GM20431 (cell line): ENCODE measurements around the gene ZNF213.
"Not testable (repeated sequence)": the region's sequence is repeated elsewhere in the genome, so short reads cannot be mapped to it uniquely, and the experiment has no call there.

Experiments
- in situ Hi-C: fragments of 300-500 bp; cut with MseI, MboI; formaldehyde crosslinking; loops from one replicate; pipeline ENCODE4 v1.15.0; 2020; ENCODE audit warnings: low sequenced_read_pairs; ENCODE audit not compliant: unreplicated experiment

The ZNF213 gene

DNA sequence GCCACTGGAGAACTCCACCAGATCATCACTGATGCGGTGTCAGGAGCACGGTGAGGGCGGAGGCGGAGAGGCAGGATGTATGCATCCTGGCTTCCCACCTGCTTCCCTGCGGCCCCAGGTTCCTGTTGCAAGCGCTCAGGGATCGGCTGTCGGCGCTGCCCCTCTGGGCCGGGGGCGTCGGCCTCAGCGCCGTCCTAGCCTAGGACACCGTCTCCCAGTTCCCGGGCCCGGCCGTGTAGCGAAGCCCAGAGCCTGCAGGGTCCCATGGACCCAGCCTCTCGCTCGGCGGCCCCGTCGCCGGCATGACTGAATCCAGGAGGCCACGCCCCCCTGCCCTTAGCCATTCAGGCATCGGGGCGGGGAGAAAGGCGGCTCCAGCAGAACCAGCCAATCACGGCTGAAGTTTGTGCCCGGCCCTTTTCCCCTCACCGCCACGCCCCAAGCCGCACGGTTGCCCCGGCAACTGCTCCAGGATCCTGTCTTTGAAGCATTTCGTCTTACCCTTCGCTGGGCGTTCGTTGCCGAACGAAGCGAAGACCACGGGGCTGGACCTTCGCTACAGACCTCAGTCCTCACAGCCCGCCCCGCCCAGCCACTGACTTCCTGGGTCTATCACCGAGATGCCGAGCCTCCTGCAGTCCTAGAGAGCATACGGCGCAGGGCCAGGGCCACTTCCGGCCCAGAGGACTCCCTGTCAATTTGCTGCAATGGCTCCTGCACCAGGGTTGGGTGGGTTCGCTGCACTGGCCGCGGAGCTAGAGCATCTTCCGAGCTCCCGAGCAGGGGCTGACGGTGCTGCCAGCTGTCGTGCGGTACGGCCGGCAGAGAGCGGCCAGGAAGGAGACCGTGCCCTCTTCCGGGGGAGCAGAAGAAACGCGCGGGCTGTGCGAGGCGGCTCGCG lies 10.6 kb upstream of the ZNF213 start:
- in situ Hi-C loops, result no loop called here

DNA sequence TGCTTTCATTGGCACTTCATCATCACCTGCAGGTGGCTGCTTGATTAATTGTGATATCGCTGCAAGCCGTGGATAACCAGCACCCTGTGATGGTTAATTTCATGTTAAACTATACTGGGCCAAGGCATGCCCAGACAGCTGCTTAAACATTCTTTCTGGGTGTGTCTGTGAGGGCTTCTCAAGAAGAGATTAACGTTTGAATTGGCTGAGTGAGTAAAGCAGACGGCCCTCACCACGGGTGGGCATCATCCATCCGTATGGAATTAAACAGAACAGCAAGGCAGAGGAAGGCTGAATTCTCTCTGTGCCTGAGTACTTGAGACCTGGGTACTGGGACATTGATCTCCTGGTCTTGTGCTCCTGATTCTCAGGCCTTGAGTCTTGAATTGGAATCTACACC lies 7.1 kb upstream of the ZNF213 start:
- in situ Hi-C loops, result no loop called here

DNA sequence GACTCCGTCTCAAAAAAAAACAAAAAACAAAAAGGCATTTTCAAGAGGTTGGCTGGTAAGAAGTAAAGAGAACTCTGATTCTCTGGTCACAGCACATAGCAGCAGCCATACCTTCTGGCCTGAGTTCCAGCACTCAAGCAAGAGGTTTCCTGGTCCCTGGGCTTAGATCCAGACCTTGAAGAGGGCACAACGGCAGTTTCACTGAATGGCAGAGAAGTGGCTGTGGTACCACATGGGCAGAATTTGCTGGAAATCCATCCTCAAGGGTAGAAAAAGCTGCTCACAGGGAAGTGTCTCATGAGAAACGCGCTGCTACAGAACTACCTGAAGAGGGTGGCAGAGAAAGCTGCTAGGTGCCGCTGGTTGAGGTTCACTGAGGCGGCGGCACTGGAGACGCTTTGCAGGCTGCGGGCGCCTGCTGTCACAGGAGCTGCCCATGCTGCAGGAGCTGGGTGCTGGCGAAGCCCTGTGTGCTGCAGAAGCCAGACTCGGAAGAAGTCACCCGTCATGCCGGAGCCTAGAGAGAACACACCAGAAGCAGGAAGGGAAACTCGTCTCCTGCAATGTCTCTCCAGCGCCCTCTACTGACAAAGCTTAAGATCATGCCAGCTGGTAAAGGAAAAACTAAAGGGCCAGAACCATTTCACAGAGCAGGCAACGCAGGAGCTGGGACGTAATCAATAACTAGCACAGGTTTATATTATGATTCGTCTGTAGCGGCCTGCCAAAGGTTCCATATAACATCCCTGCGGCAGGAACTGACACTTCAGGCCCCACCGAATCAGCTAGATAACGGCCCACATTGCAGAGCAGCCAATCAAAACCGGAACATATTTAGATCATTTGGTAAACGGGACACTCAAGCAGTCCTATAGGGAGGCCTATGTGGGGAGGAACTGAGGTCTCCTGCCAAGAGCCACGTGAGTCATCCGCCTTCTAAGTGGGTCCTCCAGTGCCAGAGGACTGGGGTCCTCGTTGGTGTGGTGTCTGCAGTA lies 5.4 kb upstream of the ZNF213 start:
- in situ Hi-C loops, result no loop called here

DNA sequence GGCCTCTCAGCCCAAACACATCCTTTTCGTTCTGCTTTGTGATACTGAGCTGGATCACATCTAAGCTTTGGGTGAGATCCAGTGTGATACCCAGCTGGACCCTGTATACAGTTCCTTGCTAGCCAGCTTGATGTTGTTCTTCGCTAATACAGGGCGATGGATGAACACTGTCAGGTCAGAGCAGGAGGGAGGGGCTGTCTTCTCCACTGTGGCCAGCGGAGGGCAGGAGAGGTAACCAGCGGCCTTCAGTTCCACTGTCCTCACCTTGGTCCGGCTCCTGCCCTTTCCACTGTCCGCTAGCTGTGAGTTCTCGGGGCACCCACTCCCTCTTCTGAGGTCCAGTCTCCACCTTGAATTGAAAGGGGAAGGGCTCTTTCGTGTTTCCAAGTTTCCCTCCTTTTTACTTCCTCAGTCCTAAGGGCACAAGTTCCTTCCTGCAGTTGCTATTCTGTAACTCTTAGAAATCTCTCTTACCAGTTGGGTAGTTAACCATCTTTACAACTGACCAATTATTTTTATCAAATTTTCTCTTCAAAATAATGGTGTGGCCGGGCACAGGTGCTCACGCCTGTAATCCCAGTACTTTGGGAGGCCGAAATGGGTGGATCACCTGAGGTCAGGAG lies 3.0 kb upstream of the ZNF213 start:
- in situ Hi-C loops, result no loop called here

DNA sequence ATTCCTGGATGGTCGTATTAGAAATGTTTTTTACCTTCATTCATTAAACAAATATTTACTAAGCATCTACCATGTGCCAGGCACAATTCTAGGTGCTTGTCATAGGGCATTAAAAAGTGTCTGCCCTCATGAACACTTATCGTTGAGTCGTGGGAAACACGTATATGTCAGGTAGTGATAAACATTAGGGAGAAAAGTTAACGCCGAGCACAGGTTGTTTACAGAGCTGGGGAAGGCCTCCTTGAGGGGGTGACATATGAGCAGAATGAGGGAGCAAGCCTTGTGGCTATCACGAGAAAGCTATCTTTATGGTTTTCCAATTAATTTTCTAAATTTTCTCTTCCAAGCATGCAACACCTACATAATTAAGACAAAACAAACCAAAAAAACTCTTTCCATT lies 985 bp upstream of the ZNF213 start:
- in situ Hi-C loops, result no loop called here

DNA sequence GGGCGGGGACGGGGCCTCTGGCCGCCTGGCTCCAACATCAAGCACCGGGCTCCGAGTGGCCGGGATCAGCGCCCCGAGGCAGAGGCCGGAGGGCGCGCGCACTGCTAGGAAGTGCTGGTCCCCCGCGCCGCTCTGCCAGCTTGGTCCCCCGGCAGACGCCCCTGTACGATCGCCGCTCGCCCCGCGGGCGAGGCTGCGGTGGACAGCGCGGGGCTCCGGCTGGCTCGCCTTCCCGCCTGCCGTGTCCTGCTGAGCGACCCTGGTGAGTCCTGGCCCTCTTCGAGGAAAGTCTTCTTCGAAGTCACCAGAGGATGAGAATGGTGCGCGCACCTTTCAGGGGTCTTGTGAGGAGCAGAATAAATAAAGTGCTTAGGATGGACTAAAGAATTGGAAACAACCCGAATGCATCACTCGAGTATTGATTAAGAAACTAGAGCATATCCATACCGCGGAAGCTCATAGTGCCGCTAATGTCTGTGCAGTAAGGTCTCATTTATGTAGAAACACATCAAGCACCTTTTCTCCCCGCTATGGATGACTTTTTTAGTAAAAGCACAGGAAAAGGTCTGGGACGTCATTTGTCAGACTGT lies 392 bp downstream of the ZNF213 start:
- in situ Hi-C loops, result no loop called here

DNA sequence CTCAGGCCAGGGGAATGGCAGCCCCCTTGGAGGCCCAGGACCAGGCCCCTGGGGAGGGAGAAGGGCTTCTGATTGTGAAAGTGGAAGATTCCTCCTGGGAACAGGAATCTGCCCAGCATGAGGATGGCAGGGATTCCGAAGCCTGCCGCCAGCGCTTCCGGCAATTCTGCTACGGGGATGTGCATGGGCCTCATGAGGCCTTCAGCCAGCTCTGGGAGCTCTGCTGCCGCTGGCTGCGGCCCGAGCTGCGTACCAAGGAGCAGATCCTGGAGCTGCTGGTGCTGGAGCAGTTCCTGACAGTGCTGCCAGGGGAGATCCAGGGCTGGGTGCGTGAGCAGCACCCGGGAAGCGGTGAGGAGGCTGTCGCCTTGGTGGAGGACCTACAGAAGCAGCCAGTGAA lies 2.4 kb downstream of the ZNF213 start:
- in situ Hi-C loops, result no loop called here

DNA sequence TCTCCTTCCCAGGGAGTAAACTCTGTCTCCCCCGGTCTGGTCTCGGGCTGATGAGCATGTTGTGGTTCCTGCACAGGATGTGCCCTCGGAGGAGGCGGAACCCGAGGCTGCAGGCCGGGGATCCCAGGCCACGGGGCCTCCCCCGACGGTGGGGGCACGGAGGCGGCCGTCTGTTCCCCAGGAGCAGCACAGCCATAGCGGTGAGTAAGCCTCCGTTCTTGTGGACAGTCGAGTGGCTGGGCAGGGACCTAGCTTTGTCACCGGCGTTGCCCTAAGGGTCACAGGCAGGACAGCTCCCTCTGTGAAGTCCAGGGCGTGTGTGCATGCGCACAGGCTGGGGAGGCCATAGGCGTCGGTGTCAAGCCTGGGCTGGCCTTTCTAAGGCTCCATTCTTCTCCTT lies 3.5 kb downstream of the ZNF213 start:
- in situ Hi-C loops, result no loop called here

DNA sequence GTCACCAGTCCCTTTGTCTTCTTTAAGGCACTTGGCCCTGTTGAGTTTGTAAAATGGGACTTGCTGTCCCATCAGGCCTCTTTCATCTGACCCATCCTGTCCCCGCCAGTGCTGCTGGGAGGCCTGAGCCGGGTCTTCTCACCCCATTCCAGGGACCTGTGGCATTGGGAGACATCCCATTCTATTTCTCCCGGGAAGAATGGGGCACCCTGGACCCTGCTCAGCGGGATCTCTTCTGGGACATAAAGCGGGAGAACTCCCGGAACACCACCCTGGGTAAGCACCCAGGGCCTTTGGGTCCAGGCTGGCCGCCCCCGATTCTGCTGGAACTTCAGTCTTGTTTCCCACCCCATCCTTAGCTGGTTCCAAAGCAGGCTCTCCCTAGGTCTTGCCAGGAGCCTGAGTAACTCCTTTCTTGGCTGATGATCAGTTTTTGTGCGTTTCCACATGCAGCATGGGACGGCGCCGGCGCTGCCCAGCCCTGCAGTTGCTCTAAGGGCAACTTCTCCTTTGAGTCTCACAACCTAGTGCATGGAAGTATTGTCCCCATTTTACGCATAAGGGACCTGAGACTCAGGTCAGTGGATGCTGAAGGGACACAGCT lies 4.1 kb downstream of the ZNF213 start:
- in situ Hi-C loops, result no loop called here

DNA sequence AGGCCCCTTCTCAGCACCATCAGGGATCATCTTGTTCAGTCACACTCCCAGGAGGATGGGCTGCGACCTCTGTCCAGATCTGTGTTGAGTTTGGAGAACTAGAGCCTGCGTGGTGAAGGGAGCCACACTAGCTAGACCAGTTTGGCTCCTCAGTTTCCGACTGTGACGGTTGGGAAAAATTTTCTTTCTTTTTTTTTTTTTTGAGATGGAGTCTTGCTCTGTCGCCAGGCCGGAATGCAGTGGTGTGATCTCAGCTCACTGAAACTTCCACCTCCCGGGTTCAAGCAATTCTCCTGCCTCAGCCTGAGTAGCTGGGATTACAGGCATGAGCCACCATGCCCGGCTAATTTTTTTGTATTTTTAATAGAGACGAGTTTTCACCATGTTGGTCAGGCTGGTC lies 4.7 kb downstream of the ZNF213 start:
- in situ Hi-C loops, result not testable (repeated sequence)

DNA sequence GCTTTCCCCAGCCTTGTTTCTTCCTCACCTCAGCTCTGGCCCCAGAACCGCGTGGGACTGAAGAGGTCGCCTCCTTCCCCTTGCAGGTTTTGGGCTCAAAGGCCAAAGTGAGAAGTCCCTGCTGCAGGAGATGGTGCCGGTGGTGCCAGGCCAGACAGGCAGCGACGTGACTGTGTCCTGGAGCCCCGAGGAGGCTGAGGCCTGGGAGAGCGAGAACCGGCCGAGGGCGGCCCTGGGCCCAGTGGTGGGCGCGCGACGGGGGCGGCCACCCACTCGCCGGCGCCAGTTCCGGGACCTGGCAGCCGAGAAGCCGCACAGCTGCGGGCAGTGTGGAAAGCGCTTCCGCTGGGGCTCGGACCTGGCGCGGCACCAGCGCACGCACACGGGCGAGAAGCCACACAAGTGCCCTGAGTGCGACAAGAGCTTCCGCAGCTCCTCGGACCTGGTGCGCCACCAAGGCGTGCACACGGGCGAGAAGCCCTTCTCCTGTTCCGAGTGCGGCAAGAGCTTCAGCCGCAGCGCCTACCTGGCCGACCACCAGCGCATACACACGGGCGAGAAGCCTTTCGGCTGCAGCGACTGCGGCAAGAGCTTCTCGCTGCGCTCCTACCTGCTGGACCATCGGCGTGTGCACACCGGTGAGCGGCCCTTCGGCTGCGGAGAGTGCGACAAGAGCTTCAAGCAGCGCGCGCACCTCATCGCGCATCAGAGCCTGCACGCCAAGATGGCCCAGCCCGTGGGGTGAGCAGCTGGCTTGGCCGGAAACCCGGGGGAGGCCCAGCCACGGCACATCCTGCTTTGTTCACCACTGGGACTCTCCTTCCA lies 6.0 kb downstream of the ZNF213 start:
- in situ Hi-C loops, result no loop called here

DNA sequence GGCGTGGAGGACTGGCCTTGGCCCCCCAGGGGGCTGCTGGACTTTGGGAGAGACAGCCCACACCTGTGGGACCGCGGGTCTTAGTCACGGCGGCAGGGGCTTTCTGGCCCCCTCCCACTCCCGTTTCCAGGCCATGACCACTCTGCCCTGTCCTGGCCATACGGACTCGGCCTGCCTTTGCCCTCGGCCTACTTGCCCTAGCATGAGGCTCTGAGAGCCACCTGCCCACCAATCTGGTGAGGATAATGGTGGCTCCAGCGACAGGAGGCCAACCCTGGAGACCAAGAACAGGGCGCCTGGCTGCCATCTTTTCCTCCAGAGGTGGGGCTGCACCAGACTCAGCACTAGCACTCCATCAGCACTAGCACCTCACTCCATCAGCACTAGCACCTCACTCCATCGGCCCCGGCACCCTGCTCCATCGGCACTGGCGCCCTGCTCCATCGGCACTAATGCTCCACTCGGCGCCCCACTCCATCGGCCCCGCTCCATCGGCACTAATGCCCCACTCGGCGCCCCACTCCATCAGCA lies 7.0 kb downstream of the ZNF213 start:
- in situ Hi-C loops, result no loop called here

DNA sequence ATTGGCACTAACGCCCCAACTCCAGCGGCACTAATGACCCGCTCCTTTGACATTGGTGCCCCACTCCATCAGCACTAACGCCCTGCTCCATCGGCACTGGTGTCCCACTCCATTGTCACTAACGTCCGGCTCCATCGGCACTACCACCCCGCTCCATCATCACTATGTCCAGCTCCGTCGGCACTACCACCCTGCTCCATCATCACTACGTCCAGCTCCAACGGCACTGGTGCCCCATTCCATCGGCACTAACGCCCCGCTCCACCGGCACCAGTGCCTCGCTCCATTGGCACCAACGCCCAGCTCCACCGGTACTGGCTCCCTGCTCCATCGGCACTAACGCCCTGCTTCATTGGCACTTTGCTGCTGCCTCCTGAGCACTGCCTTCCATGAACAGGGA lies 7.5 kb downstream of the ZNF213 start:
- in situ Hi-C loops, result no loop called here

DNA sequence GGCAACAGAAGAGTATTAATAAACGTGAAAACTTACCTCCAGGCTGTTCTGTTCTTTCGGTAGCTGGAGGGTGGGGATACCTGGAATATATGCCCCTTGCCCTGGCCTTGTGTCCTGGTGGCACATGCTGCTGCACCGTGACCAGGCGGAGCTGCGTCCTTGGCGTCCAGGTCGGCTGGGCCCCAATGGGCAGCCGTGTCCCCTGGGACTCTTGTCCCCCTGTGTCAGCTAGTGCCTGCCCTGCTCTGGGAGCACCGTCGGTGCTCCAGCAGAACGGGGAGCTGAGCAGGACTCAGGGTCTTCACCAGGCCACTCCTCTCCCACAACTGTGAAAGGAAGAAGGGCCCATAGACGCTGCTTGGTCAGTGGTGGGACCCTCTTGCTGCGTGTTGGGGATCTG lies 7.9 kb downstream of the ZNF213 start:
- in situ Hi-C loops, result no loop called here

DNA sequence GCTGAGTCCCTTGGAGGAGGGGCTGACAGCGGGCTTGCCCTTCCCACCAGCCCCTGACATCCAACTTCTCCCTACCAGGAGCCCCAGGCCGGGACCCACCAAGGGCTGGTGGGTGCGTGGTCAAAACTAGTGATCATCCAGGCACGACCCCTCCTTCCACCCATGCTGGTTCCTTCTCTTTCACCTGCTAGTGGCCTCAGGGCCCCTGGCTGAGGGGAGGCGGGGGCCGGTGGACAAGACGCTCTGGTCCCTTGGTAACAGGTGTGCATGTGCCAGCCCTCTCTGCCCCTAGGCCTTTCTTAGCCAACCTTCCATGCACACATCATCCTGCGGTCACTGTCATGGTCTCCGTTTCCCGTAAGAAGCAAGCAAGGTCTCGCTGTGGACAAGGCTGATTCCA lies 8.4 kb downstream of the ZNF213 start:
- in situ Hi-C loops, result no loop called here

DNA sequence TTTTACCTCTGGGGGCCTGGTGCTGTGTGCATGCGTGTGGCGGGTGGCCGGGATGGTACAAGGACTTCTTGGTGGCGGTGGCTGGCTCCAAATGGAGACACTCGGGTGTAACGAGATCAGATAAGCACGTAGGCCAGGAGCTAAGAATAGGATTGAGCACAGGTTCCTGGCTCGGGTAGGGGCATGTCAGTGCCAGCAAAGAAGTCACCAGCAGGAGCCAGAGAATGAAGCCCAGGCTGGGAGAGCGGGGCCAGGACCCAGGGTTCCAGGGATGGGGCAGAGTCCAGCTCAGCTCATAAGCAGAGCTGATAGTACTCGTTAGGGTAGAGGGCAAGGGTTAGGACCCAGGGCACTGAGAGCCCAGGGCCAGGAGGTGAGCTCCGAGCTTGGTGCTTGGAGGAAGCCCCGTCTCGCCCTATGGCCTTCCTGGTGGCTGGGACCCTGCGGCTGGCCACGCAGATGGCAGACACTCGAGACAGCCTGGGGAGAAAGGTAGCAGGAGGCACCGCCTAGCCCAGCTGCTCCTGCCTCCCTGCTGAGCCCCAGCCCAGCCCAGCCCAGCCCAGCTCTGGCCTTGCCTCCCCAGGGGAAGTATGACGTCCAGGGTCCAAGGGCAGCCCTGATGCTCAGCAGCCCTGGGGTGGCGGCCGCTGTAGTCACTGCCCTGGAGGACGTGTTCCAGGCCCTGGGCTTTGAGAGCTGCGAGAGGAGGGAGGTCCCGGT lies 8.9 kb downstream of the ZNF213 start:
- in situ Hi-C loops, result no loop called here

DNA sequence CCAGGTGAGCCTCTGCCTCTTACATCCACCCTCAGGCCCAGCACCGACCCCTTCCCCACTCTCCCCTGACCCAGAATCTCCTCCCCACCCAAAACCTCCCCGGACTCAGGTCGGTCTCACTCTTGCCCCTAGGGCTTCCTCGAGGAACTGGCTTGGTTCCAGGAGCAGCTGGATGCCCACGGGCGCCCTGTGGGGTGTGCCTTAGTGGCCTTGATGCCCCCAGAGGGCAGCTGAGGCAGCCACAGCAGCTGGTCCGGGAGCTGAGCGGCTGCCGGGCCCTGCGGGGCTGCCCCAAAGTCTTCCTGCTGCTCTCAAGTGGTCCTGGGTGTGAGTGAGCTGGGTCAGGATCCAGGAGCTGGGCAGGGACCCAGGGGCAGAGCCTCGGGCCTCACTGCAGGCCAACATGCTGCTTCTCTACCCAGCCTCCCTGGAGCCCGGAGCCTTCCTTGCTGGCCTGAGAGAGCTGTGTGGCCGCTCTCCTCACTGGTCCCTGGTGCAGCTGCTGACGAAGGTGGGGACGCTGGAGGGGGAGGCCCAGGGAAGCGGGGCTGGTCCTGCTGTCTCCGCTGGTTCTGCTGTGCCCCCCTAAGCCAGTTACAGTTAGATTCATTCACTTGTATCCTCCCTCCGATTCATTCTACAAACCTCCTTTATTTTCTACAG lies 9.6 kb downstream of the ZNF213 start:
- in situ Hi-C loops, result no loop called here

DNA sequence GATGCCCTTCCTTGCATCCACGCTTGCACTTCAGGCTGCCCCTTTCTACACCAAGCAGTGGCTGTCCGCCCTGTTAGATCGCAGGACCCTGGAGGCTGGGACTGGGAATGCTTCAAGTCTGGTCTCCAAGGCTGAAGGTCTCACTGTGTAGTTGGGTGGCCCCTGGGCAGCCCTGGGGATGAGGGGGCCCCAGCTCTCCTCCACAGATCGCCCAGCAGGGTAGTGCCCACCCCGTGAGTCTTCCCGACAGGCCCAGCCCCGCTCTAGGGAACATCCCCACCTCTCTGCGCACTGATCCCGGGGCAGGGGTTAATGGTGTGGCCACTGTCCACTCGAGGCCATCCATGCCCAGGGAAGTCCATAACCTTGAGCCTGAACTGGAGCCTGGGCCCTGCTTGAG lies 10.3 kb downstream of the ZNF213 start:
- in situ Hi-C loops, result no loop called here
